GM19455 (cell line): ENCODE data around the gene HOXC9.

Experiments
- ATAC-seq: cut with Tn5 transposase; IDR thresholded peaks from one replicate; pipeline ENCODE4 v1.9.1; 2021; ENCODE audit not compliant: unreplicated experiment

Gene HOXC9

GRCh38 chr12:53986686-53987483, 13.1 kb upstream of the HOXC9 start:
- ATAC-seq: no peak

- ATAC-seq: no peak
These were observed 12.2 kb upstream of the HOXC9 start for GRCh38 chr12:53987787-53988230.

- ATAC-seq: no peak
These were observed 11.3 kb upstream of the HOXC9 start for GRCh38 chr12:53988541-53989226.

GRCh38 chr12:53989227-53990113, 10.5 kb upstream of the HOXC9 start:
- no peak for ATAC-seq

- no peak for ATAC-seq
These were observed 9.5 kb upstream of the HOXC9 start for GRCh38 chr12:53990311-53991076.

GRCh38 chr12:53991077-53991460, 8.9 kb upstream of the HOXC9 start:
- no peak for ATAC-seq

GRCh38 chr12:53992377-53992889, 7.5 kb upstream of the HOXC9 start:
- no peak for ATAC-seq

GRCh38 chr12:53993162-53994008, 6.6 kb upstream of the HOXC9 start:
- ATAC-seq: no peak

- ATAC-seq: no peak
These were observed 6.0 kb upstream of the HOXC9 start for GRCh38 chr12:53994009-53994263.

GRCh38 chr12:53994264-53995001, 5.5 kb upstream of the HOXC9 start:
- no peak for ATAC-seq

GRCh38 chr12:53995002-53995377, 5.0 kb upstream of the HOXC9 start:
- no peak for ATAC-seq

GRCh38 chr12:53995378-53996239, 4.4 kb upstream of the HOXC9 start:
- ATAC-seq: no peak

GRCh38 chr12:53996240-53997203, 3.4 kb upstream of the HOXC9 start:
- ATAC-seq: no peak

GRCh38 chr12:53997204-53998109, 2.5 kb upstream of the HOXC9 start:
- ATAC-seq: no peak

GRCh38 chr12:53998110-53998899, 1.7 kb upstream of the HOXC9 start:
- ATAC-seq: no peak
